HG03196 (cell line): Measurements from ENCODE around the gene TBC1D12.

ENCODE experiments used
- ATAC-seq: cut with Tn5 transposase; IDR thresholded peaks from one replicate; pipeline ENCODE4 v1.9.1; 2021; ENCODE audit not compliant: unreplicated experiment

The TBC1D12 gene

DNA sequence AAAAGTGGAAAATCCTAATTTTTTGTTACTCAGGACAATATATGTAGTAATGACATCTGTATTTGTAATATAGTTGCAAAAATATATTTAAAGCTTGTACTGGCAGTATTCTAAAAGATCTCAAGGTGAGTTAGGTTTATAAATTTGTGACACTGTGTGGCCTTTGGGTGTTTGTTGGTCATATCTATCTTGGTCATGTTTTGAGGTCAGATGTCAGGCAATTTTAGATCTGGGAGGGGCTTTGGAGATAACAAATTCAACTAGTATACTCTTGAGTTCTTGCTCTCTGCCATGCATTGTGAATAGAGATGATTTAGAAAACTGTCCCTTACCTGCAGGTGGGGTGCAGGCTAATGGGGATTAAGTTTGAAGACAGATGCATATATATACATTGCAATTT lies 3.1 kb downstream of the TBC1D12 start:
- ATAC-seq = no peak

DNA sequence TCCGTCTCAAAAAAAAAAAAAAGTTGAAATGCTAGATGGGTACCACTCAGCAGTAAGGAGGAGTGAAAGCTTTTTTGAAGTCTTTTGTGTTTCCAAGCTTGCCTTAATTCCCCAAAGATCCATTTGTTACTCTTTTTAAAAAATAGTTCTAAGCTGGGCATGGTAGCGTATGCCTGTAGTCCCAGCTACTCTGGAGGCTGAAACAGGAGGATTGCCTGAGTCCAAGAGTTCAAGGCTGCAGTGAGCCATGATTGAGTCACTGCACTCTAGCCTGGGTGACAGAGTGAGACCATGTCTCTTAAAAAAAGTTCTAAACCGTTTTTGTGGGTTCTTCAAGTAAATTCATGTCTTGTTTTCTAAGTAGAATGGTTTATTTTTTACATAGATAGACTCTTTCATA lies 5.3 kb downstream of the TBC1D12 start:
- no peak for ATAC-seq

DNA sequence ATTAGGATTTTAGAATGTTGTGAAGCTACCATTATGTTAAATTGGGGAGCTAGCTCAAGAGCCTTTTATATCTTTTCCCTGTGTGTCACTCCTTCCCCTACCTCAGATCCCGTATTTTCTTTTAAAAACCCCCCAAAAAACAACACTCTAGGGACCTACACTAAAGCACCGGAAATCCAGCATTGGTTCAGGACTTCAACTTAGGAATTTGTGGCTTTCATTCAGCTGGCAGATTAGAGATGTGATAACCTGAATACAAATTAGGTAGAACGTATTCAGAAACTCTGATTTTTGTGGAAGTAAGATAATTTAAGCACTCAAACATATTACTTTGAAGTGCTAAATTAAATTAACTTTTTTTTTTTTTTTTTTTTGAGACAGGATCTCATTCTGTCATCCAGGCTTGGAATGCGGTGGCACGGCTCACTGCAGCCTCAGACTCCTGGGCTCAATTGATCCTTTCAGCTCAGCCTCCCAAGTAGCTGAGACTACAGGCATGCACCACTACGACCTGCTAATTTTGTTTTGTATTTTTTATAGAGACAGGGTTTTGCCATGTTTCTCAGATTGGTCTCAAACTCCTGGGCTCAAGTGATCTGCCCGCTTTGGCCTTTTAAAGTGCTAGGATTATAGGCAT lies 6.8 kb downstream of the TBC1D12 start:
- ATAC-seq = no peak

DNA sequence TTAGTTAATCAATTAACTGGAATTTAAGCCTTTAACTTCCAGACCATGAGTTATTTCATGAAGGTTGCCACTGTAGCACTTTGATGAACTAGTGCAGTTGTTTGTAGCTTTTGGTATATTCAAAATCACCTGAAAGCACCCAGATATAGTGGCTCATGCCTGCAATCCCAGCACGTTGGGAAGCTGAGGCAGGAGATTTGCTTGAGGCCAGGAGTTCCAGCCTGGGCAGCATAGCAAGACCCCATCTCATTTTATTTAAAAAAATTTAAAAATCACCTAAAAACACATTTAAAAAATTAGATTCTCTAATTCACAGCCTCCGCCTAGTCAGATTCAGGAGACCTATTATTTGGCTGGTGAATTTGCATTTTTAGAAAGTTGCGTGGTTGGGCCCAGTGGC lies 9.0 kb downstream of the TBC1D12 start:
- ATAC-seq = no peak

DNA sequence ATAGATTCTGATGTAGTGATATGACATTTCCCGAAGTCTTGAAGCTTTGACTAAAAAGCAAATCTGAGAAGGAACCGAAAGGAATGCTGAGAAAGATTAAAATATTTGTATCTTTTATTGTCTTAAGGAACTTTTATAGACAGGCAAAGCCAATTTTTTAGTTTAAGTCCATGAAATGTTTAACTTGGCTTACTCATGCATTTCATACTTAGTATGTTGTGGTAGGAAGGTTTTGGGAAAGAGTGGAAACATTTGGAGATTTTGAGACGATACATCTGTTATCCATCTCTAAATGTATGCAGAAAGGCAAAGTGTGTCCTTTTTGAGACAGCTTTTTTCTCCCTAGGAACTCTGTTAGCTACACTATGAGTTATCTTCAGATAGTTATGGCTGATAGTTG lies 10.1 kb downstream of the TBC1D12 start:
- ATAC-seq = no peak

DNA sequence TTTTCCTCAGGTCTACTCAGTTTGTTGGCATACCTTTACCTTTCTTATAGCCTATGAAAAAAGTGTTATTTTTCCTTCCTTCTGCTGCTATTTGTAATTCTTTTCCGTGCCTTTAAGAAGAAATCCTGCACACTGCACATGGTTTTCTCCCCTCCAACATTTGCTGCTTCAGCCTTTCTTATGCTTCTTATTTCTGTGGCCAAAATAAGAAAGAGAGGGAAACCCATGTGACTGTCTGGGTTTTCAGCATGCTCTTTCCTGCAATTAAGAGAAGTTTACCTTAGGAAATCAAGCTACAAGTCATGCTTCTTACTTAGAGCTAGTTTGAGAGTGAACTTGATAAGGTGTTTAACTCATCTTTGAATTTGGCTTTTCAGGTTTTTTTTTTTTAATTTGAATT lies 11.0 kb downstream of the TBC1D12 start:
- ATAC-seq = no peak

DNA sequence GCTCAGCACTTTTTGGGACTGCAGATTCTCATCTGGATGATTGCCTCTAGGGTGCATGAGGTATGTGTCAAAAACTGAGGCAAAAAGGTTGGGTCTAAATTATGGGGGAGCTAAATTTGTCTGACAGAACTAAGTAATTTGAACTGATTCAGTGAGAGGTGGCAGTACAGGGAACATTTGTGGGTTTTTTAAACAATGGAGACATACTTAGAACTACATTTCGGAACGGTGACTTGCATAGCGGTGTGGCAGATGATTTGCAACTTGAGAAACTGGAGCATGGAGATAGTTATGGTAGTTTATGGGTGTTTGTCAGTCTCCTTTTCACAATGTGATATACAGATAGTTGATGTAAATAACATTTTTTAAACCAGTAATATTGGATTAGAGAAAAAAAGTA lies 14.6 kb downstream of the TBC1D12 start:
- ATAC-seq = no peak

DNA sequence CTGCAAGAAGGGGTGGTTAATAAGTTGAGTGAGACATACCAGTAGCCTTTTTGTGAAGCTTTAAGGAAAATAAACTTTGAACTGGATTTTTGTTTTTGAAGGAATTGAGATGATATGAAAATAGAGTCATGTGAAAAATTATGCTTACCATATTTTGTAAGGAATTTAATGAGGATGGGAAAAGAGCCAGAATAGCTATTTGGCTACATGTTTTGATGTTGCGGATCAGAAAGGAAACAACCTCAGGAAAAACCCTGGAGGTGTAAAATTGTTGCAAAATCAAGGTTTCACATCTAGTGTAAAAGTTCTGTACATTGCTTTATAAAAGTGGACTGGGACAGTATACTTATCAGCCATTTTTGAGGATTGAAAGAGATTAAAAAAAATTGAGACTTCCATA lies 15.0 kb downstream of the TBC1D12 start:
- no peak for ATAC-seq

DNA sequence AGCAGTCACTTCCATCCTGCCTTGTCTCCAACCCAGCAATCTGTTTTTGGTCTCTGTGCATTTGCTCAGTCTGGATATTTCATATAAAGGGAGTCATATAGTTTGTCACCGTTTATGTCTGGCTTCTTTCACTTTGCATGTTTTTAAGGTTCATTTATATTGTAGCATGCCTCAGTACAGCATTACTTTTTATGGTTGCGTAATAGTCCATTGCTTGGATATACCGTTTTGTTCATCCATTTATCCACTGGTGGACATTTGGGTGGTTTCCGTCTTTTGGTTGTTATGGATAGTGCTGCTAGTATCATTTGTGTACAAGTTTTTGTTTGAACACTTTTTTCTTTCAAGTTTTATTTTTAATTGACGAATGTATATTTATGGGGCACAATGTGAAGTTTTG lies 18.2 kb downstream of the TBC1D12 start:
- ATAC-seq = no peak

DNA sequence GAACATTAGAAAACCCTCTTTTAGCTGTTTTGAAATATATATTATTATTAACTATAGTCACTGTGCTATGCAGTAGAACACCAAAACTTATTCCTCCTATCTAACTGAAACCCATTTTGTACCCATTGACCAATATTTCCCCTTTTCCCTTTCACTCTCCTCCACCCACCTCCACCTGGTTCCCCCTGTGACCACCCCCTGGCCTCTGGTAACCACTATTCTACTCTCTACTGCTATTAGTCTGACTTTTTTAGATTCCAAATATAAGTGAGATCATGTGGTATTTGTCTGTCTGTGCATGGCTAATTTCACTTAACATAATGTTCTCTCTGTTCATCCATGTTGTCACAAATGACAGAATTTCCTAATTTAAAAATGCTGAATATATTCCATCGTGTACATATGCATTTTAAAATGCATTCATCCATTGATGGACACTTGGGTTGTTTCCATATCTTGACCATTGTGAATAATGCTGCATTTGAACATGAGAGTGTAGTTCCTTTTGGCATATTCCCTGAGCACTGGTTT lies 18.7 kb downstream of the TBC1D12 start:
- ATAC-seq = no peak

DNA sequence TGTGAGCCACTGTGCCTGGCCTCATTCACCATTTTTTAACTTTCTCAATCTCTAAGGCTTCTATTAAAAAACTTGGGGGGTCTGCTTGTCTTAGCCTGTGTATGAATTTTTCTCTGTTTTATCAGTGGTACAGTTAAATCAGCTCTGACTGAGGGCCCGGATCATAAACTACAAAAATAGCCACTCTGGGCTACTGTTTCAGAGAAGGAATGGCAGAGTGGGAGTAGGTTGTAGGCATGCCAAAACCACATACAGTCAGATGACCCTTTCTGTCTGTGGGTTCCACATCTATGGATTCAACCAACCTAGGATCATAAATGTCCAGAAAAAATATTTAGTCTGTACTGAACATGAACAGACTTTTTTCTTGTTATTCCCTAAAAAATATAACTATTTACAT lies 21.3 kb downstream of the TBC1D12 start:
- no peak for ATAC-seq

DNA sequence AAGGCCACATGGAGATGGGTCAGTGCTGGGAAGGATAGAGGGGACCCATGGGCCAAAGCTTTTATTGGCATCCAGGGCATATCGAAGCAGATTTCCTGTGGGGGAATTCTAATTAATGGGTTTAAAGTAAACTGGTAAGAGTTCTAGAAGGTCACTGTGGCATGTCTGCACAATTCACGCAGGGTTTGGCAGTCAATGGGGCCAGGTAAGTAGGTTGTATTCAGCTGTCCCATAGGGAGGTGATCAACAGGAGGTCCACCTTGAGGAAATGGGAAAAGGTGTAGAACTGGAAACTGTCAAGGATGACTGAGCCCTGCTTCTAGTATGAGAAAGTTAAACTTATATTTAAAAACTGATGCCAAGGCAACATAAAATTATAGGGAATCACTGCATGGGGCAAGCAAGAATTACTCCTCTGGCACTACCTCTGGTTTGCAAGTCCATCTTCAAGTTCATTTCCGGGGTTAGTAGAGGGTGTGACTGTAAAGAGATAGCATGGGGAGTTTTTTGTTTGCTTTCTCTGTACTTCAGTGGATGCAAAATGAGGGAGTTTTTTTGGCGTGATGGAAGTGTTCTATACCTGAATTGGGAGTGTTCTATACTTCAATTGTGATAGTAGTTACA lies 22.5 kb downstream of the TBC1D12 start:
- no peak for ATAC-seq

DNA sequence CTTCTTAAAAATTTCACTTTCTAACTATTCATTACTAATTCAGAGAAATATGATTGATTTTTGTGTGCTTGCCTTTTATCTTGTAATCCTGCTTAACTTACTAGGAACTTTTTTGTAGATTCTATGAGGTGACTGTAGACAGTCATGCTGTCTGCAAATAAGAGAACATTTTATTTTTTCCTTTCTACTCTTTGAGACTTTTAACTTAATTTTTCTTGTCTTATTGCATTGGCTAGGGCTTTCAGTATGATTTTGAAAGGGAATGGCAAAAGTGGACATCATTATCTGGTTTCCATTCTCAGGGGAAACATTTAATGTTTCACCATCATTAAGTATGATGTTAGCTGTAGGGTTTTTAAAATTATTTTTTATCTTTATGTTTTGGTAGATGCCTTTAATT lies 23.6 kb downstream of the TBC1D12 start:
- no peak for ATAC-seq

DNA sequence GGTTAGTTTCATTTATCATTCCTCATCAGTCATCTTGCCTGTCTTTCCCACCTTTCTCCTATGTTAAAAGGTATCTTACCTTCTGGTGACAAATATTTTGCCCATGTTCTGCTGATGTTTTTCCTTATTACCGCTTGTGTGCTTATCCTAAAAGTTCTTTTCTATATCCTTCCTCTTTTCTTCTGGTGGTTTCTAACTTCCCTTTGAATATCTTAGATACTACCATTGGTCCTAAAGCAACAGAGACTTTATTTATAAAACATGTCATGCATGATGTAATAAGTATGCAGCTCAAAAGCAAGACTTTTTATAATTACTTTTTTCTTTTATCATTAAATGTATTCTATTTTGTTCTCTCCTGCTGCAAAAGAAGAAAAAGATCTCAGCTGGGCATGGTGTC lies 24.8 kb downstream of the TBC1D12 start:
- ATAC-seq = no peak

DNA sequence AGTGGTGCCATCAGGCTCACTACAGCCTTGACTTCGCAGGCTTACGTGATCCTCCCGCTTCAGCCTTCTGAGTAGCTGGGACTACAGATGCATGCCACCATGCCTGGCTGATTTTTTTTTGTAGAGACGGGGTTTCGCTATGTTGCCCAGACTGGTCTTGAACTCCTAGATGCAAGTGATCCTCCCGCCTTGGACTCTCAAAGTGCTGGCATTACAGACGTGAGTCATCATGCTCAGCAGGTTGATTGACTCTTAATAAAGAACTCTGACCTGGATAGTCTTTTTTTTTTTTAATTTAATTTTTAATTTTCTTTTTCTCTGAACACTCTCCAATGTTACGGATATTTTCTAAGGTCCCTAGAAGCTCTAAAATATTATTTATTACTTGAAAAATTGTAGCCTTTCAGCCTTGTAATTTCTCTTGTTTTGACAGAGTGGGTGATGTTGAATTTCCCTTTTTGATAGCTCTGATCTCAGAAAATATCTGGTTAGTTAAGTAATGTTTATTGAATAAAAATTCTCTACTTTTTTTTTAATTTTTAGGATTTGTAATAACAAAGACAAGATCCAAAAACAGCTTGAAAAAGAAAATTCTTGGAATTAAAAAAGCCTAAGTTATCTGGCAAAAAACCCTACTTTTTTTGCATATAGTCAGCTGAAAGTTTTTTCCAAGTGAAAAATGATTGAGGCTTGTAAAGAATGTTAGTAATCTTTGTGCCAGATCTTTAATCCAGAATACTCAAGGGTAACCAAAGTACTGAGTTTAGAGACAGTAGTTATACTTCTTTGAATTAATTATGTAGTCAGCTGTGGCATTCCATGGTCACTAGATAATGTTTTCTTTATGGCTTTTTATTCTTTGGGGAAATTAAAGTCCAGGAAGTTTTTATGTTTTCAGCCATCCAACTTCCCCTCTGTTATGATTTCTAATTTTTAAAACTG lies 26.7 kb downstream of the TBC1D12 start:
- no peak for ATAC-seq

DNA sequence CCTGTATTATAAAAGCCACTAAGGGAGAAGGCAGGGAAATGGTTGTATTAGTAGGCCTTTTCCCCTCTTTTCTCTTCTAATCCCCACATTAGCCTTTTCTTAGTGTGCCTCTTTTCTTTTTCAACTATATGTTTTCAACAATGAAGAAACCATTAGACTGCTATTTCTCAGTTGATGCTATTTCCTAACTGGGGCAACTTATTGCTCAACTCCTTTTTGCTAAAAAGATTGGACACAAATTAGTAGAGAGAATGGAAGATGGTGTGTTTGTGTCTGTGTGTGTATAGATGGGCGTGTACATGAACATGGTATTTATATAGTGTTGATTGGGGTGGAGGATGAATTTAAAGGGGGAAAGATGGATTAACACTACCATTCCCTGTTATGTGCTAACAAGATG lies 28.4 kb downstream of the TBC1D12 start:
- no peak for ATAC-seq

DNA sequence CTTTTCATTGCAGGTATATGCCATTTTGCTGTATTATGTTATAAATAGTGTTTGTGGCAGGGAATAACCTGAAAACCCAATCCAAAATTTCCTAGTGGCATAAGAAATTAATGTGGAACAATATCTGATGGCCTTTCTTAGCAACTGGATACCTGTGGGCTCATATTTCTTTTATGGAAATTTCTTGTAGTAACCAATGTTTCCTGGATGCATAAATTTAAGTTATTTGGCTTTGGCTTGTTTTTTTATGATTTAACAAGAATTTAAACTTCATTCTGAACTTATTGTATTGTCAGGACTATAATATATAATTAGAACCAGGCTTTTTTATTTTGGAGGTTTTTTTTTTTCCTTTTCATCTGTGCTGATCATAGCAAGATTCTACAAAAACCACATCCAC lies 30.1 kb downstream of the TBC1D12 start:
- ATAC-seq = no peak

DNA sequence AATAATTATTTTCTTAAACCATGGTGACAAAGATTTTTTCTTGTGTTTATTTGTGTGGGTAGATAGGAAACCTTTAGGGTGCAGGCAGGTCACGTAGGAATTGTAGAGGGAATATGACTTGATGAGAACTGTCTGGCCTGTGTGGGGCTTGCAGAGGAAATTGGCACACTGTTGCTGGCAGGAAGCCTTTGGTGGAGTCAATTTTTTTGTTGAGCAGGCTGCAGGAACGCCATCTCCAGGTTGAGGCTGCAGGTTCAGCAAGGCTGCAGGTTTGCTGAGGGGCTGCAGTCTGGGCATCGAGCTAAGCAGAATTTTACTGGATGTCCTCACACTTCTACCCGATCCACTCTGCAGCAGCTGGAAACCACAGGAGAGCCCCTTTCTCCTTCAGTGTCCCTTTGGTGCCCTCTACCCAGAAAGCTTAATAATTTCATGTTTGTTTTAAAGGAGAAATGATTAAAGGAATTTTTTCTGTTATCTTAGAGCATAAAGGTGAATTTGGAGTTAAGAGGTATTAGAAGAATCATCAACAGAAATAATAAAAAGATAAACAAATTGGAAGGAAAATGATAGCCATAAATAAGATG lies 37.0 kb downstream of the TBC1D12 start:
- ATAC-seq = no peak

DNA sequence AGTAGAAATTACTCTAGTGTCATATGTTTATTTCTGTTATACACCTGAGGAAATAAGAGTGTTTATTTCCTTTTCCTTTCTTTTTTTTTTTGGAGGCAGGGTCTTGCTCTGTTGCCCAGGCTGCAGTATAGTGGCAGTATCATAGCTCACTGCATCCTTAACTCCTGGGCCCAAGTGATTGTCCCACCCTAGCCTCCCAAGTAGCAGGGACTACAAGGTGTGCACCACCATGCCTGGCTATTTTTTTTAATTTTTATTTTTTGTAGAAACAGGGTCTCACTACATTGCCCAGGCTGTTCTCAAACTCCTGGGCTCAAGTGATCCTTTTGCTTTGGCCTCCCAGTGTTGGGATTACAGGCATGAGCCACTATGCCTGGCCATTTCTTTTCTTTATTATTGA lies 37.8 kb downstream of the TBC1D12 start:
- no peak for ATAC-seq

DNA sequence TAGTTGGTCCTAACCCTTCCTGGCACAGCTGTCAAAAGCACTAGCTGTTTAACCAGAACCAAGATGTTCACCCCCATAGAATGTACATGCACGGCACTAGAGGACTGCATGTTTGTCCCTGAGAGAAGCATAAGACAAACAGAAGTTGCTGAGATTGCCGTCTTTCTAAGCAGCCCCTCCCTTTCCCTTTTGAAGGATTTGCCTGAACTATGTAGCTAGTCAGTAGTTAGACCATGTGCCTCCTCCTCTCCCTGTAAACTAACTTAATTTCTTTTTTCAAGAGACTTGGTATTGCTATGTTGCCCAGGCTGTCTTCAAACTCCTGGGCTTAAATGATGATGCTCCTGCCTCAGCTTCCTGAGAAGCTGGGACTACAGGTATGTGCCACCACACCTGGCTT lies 40.7 kb downstream of the TBC1D12 start:
- no peak for ATAC-seq

DNA sequence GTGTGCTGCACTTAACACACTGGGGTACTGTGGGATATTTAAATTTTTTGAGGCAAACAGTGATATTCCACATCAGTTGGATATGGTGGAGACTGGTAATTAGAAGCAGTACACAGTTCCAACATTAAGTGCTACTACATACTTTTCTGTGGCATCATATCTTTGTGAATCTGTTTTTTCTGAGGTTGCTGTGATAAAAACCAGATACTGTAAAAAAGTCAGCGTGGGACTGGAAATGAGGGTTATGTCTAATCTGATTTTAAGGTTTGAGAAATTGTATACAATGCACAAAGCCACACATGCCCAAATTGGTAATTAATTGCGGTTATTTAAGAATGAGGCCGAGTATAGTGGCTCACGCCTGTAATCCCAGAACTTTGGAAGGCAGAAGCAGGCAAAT lies 41.2 kb downstream of the TBC1D12 start:
- no peak for ATAC-seq

DNA sequence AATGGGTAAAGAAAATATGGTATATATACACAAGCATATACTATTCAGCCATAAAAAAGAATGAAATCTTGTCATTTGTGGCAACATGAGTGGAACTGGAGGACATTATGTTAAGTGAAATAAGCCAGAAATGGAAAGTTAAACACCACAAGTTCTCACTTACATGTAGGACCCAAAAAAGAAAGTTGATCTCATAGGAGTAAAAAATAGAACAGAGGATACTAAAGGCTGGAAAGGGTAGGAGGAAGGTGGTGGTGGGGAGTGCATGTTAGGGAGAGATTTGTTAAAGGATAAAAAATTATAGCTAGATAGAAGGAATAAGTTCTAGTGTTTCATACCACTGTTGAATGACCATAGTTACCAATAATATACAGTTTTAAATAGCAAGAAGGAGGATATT lies 48.4 kb downstream of the TBC1D12 start:
- ATAC-seq = no peak
